Measurements from ENCODE around the gene GPRC5D.

- no peak for TF ChIP-seq POLR2A (IDR thresholded peaks at IDR 0.05)
- TF ChIP-seq, protein P1, sequence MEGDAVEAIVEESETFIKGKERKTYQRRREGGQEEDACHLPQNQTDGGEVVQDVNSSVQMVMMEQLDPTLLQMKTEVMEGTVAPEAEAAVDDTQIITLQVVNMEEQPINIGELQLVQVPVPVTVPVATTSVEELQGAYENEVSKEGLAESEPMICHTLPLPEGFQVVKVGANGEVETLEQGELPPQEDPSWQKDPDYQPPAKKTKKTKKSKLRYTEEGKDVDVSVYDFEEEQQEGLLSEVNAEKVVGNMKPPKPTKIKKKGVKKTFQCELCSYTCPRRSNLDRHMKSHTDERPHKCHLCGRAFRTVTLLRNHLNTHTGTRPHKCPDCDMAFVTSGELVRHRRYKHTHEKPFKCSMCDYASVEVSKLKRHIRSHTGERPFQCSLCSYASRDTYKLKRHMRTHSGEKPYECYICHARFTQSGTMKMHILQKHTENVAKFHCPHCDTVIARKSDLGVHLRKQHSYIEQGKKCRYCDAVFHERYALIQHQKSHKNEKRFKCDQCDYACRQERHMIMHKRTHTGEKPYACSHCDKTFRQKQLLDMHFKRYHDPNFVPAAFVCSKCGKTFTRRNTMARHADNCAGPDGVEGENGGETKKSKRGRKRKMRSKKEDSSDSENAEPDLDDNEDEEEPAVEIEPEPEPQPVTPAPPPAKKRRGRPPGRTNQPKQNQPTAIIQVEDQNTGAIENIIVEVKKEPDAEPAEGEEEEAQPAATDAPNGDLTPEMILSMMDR (IDR thresholded peaks at IDR 0.05) = no peak
- TF ChIP-seq POLR2AphosphoS5 (IDR thresholded peaks at IDR 0.05) = no peak
These were observed 25.3 kb upstream of the GPRC5D start for GRCh38 chr12:12977231-12977630.
